Measurements from ENCODE around the gene ANKRD10.
"Not testable (repeated sequence)": the region's sequence is repeated elsewhere in the genome, so short reads cannot be mapped to it uniquely, and the experiment has no call there.

The ANKRD10 gene

DNA sequence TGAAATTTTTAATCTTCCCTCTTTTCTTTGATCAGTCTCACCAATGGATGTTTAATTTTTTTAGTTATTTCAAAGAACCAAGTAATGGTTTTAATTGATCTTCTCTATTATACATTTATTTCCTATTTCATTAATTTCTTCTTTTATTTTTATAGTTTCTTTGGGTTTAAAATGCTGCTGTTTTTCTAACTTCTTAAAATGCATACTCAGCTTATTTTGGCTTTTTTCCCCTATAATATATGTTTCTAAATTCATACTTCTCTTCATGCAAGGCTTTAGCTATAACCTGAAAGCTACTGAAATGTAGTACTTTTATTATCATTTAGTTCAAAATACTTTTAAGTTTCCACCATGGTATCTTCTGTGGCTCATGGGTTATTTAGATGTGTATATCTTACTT, 53.9 kb downstream of the ANKRD10 start:
- DNase-seq: no peak

DNA sequence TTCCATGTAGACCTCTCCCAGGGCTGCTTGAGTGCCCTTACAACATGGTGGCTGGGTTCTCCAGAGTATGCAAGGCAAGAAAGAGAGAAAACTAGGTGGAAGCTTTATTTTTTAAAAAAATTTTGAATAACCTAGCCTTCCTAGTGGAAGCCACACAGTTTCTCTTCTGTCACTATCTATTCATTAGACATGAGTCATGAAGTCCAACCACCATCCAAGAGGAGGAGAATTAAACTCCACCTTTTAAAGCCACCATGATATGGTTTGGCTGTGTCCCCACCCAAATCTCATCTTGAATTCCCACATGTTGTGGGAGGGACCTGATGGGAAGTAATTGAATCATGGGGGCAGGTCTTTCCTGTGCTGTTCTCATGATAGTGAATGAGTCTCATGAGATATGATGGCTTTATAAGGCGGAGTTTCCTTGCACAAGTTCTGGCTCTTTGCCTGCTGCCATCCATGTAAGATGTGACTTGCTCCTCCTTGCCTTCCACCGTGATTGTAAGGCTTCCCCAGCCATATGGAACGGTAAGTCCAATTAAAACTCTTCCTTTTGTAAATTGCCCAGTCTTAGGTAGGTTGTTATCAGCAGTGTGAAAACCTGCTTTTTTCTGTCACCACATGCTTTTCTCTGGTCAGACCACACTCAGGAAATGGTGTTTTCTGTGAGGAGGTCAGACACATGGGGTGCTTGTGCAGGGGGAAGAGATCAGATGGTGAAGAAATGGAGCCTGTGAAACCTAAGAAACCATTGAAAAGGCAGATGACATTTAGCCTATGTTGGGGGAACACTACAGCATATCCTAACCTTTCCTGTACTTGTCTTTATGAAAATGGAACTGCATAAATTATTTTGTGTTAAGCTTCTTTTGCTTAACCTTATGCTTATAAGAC, 57.7 kb downstream of the ANKRD10 start:
- DNase-seq: no peak

DNA sequence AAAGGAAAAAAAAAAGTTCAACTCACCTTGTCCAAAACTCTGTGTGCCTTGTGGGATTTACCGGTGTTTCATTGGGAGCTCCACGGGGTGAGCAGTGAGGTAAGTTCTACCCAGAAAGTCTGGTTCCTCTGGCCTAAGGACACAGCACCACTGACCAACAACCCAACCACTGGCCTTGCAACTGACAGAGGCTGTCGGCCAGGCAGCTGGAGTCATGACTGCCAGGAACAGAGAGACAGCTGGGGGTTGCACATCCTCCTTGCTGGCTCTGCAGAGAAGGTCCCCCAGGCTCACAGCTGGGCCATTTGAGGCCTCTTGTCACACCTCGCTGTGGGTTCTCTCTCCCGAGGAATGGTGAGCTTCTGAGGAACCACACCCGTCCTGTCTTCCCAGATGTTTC, 59.5 kb downstream of the ANKRD10 start:
- no peak for DNase-seq

DNA sequence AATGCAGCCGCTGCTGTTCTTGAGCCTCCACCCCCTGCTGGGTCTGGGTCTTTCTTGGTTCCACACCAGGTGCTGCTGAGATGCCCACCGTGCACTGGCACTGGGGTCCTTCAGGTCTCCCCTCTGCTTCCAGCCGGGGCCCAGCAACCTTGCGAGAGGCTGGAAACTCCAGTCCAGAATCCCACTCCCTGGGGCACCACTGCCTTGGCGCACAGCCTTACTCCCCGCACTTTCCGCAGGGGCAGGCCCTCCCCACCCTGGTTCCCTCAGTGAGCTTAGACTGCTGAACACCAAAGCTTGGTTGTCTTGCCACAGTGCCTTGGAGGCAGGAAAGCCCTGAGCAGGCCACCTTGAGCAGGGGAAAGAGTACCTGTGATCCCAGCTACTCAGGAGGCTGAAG, 60.0 kb downstream of the ANKRD10 start:
- DNase-seq: no peak

DNA sequence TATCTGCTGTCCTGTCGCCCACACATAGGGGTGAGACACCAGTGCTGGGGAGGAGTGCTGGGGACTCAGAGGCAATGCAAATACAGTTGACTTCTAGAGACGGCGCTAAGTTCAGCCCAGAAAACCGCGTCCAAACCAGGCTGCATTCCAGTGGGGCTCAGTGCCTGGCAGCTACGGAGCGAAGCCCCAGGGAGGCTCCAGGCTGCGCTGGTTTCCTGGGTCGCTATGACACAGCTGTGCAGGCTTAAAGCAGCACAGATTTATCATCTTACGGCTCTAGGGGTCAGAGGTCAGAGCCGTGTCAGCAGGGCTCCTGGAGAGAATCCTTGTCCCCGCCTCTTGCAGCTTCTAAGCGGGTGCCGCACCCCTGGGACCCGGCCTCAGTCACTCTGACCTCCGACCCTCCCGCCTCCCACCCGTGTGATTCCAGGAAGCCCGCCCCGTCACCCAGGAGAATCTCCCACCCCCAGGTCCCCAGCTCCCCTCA, 61.6 kb downstream of the ANKRD10 start:
- DNase-seq: no peak

DNA sequence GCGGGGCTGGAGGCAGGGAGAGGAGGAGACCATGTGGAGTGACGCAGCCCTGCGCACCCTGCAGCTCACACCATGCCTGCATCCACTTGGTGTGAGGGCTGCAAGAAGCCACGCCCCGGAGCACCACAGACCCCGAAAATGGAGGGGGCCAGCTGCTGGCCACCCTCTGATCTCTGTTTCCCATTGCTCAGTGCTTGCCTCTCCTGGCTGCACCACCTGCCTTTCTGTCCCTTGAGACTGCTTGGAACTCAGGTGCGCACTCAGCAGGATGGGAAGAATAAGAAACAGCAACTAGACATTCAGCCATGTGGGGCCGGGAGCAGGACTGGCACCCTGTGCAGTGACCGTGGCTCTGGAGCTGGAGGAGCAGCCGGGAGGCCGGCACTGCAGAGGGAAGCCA, 64.0 kb downstream of the ANKRD10 start:
- no peak for DNase-seq

DNA sequence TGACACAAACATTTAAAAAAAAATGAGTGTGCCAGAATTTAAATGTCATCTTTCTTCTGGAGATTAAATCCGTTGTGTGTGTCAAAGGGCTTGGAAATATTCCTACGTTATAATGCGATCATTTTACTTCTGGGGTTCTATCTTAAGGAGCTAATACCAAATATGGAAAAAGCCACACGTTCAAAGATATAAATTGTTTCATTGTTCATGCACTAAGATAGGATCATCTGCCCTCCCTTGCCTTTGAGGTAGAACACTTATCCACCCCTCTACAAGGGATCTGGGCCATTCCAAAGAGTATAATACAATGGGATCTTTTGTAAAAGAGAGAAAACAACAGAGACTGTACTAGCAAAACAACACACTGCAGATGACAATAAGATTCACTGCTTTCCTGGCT, 64.9 kb downstream of the ANKRD10 start:
- no peak for DNase-seq

DNA sequence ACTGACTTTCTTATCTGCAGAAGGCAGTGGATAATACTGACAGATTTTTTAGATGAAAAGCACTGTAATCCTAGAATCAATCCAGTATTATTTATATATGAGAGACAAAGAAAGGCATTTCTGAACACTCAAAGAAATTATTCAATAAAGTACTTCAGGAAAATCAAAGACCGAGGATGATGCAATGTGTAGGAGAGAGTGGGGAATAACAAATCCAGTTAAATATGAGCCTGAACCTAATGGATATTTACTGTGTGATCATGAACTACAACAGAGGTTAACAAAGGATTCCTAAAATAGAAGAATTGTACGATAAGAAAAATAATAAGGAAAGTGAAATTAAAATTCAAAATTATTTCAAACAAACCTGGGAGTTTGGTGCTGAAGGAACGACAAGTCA, 69.3 kb downstream of the ANKRD10 start:
- no peak for DNase-seq

DNA sequence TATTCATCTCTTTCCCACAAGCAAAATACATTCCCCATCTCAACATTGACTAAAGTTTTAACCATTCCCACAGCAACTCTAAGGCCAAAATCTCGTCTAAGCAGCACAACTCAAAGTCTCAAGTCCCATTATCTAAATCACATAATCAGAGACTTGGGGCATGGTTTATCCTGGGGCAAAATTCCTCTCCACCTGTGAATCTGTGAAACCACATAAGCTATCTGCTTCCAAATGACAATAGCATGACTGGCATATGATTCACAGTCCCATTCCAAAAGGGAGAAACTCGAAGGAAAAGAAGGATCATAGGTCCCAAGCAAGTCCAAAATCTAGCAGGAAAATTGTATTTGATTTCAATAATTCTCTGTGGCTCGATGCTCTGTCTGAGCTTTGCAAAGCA, 73.0 kb downstream of the ANKRD10 start:
- no peak for DNase-seq

DNA sequence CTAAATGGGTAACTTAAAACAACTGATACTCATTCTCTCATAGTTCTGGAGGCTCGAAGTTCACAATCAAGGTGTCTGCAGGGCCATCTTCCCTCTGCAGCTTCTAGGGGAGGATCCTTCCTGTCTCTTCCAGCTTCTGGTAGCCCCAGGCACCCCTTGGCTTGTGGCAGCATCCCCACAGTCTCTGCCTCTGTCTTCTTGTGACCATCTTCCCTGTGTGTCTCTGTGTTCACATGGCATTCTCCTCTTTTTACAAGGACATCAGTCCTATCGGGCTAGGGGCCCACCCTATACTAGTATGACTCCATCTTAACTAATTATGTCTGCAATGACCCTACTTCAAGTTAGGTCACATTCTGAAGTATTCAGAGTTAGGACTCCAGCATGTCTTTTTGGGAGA, 73.5 kb downstream of the ANKRD10 start:
- DNase-seq: no peak

DNA sequence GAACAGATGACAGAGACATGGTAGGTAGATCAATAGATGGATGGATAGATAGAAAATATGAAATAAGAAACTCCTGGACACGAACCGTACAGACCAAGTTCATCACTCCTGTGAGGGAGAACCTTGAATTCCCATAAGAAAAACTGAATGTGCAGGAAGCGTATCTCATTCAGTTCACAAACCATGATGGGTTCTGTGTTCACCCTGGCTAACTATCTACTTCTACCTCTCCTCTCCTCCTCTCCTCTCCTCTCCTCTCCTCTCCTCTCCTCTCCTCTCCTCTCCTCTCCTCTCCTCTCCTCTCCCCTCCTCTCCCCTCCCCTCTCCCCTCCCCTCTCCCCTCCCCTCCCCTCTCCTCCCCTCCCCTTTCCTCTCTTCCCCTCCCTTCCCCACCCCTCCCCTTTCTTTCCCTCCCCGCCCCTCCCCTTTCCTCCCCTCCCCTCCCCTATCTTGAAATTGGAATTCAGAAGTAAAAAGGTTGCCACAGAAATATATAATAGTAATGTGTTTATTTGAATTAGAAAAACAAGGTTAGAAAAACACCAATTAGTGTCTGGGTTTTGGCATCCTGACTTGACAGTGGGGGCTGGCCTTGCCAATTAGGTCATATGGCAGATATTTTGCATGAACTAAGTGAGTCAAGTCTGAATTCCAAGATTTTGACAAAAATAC, 75.9 kb downstream of the ANKRD10 start:
- DNase-seq: no peak

DNA sequence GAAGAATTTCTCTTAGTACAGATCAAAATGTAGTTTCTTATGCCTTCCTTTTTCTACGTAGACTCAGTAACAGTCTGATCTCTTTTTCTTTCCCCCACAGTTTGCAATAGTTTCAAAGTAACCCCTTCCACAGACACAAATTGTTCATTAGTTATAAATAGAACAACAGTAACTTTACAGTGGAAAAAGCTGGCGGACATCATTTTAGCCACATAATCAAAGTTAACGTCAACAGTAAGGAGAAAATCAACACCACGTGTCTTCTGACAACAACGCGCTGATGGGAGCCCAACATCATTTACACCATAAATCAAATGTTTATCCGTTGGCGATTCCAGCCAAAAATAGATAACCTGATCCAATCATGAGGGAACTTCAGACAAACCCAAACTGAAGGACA, 76.8 kb downstream of the ANKRD10 start:
- no peak for DNase-seq

DNA sequence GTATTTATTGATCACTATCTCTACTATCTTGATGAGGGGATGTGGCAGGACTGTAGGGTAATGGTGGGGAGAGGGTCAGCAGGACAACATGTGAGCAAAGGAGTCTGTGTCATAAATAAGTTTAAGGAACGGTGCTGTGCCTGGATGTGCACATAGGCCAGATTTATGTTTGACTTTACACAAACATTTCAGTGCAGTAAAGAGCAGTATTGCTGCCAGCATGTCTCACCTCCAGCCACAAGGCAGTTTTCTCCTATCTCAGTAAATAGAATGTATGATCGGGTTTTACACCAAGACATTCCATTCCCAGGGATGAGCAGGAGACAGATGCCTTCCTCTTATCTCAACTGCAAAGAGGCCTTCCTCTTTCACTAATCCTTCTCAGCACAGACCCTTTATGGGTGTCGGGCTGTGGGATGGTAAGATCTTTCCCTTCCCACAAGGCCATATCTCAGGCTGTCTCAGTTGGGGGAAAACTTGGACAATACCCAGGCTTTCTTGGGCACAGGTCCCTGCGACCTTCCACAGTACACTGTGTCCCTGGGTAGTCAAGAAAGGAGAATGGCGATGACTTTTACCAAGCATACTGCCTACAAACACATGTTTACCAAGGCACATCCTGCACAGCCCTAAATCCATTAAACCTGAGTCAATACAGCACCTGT, 77.3 kb downstream of the ANKRD10 start:
- not testable (repeated sequence) for DNase-seq

DNA sequence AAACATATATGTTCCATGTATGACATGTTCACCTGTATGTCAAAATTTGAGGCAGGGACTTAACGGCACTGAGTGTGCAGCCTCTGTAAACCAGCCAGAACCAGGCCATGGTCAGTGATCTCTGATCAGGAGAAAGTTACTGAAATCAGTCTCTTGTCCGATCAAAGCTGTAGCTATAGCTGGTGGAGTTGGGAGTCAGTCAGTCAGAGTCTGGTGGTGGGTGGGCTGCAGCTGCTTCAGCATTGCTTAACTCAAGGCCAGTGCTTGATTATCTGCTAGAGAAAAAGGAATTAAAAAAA, 78.3 kb downstream of the ANKRD10 start:
- DNase-seq: no peak

DNA sequence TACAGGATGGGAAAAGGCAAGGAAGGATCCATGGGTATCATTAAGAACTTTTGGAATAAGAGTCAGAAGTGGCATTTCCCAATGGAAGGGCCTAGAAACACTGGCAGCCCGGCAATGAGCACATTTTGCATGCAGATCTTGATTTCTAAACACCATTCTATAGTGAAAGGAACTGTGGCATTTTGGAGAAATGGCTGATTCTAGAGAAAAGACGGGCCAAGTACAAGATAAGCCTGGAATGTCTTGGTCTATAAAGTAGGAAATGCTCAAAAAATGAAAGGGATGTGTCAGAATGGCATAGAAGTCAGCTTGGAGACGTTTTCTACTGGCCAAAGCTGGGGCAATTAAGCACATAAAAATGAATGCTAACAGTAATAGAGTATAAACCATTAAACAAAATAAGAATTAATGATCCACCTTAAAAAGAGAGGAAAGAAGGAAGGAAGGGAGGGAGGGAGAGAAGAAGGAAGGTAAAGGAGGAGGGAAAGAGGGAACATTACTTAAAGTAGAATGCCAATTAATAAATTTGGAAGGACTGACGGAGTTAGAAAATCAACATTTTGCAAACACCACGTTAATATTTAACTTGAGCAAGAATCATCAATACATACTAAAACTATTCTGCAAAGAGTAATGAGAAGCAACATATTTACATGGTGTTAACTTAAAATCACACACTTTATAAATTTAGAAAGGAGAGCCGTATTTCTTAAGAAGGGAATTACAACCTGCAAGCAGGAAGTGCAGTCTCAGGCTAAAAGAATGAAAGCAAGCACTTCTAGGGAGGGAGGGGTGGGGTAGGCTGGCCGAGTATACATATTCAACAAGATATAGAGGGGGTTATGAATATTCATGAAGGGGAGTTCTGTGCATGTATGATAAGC, 78.9 kb downstream of the ANKRD10 start:
- no peak for DNase-seq

DNA sequence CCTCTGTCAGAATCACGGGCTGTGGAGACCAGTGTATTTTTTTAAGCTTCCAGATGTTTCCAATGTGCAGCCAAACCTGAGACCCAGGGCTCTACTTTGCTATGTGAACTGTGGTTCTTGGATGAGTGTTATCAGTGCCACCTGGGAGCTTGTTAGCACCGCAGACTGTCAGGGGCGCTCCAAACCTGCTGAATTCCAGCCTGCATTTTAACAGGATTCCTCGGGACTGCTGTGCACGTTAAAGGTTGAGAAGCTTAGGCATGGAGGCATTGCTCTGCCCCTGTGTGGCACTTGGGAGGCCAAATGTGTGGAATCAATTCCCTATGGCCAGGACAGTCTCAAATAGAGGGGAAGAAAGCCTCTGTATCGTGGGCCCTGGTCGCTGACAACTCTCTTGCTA, 80.3 kb downstream of the ANKRD10 start:
- no peak for DNase-seq

DNA sequence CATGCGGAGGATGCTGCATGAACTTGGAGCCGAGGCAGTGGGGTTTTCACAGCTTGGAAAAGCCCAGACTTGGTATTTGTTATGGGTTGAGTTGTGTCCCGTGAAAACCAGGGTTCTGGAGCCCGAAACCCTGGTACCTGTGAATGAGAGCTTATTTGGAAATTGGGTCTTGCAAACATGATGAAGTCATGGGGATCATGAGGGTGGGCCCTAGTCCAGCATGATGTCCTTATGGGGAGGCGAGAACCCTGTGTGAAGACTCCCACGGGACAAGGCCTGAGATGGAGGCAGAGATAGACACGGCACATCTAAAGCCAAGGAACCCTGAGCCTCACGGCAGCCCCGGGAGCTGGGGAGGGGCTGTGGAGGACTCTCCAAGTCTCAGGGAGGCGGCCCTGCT, 82.3 kb downstream of the ANKRD10 start:
- DNase-seq: no peak

DNA sequence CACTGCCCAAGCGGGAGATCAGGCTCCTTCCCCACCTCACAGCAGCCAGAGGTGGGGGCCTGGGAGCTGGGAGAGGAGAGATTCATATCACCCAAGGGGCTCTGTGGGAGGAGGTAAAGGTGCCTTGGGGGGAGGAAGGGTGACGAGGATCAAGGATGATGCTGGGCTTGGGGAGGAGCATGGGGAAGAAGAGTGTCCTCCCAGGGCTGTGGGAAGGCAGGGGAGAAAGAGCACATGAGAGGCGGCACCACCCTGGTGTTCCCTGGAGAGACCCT, 82.7 kb downstream of the ANKRD10 start:
- DNase-seq: no peak

DNA sequence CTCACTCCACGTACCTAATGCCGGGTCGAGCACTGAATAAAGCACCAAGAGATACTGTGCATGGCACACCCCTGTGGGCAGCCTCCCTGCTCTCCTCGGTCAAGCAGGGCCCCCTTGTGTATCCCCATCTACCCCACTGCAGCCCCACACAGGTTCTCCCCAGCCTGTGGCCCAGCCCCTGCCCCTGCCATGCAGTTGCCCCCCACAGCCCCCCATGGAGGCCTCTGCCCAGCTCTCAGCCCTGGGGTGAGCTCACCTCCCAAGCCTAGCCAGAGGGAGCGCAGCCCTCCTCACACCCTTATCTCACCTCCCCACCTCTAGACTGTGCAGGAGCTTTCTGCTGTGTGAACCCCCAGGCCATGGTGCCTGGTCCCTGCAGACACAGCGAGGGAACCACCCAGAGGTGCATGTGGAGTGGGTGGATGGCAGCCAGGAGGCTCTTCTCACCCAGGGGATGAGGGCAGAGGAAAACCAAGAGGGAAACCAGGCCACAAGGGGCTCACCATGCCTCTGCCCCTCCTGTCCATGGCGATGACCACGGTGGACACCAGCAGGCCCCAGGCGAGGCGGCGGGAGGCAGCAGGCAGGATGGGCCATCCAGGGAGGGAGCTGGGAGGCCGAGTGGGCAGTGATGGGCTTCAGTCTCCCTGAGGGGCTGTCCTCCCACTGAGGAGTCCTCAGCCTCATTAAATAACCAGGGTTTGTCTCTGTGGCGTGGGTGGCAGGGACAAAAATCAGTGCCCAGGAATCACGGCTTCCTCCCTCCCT, 83.2 kb downstream of the ANKRD10 start:
- DNase-seq: no peak

DNA sequence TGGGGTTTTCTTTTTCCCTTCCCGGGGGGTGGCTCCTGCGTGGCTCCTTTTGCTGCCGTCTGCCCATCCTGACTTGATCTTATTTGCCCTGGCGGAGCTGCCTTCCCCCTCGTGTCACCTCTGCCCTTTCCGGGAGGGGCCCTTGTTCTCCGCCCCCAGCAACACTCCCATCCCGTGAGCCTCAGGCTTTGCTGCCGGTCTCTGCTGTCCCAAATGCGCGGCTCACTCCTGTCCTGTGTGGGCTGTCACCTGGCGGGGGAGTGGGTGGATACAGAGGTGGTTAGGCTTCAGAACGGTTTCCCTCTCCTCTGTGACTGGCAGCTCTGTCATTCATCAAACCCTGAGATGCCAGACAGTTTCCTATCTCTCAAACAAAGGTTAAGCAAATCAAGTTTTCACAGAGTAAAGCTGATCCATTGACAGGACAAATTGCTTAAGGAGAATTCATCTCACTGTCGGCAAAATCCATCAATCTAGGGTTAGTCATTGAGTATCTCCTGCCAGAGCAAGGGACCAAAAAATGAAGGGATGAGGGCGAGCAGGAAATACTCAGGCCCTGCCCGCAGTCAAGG, 84.0 kb downstream of the ANKRD10 start:
- DNase-seq: no peak

DNA sequence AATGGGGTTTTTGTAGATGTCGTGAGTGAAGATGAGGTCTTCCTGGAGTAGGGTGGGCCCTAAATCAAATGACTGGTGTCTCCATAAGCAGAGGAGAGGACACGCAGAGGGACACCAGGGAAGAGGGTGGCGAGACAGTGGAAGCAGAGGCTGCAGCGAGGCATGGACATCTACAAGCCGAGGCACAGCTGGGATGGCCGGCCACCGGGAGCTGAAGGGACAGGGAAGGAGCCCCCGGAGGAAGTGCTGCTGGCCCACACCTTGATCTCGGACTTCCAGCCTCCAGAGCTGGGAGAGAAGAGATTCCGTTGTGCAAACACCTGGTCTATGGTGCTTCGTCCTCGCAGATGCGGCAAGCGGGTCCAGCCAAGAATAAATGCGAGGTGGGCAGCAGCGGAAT, 84.5 kb downstream of the ANKRD10 start:
- DNase-seq: no peak

DNA sequence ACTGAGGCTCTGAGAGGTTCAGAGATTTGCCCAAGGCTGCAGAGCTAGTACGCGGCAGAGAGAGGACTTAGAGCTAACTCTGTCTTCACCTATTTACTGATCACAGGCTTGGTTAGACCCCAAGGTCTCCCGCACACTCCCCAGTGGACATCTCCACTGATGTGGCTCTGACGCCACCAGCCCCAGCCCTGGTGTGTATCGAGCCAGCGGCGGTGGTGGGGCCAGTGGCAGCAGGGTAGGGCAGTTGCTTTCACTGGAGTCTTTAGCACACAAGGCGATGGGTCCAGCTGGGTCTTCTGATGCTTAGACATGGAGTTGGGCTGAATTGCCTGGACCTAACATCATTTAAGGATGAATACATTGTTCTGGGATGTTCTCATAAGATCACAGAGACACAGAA, 85.4 kb downstream of the ANKRD10 start:
- DNase-seq: no peak

All from SHP77 (cell line).